WTC11 (cell line): ENCODE measurements around the gene FPR1. TPM values are rescaled to one million over a fixed set of nuclear protein-coding genes. Genes with fewer than 3 reads are reported as not detected.

Experiments
- ATAC-seq: fragments of 200-7000 bp; cut with Tn5 transposase; 2 replicates; pipeline ENCODE4 v1.10.0; 2021; ENCODE audit warnings: mild to moderate bottlenecking, moderate library complexity
- CTCF ChIA-PET: fragments of 300-600 bp; sonication (Branson Sonifier 250); formaldehyde crosslinking; loops from one replicate; lab custom pipeline; 2021; ENCODE audit warnings: antibody characterized with exemption; lab: Charles Lee
- POLR2A ChIA-PET: fragments of 350-600 bp; sonication (Branson Sonifier 250); formaldehyde crosslinking; loops from one replicate; lab custom pipeline; 2021; ENCODE audit warnings: antibody characterized with exemption; lab: Charles Lee
- DNase-seq: peaks from one replicate; pipeline ENCODE4 v3.0.0; 2021; ENCODE audit warnings: low spot score
- H3K27ac Mint-ChIP-seq: 2 replicates; pipeline ENCODE4 v1.8.0; 2021; ENCODE audit warnings: mixed read lengths
- H3K27me3 Mint-ChIP-seq: 2 replicates; pipeline ENCODE4 v1.8.0; 2021; ENCODE audit warnings: low read depth, mild to moderate bottlenecking, moderate library complexity, mixed read lengths
- H3K36me3 Mint-ChIP-seq: 2 replicates; pipeline ENCODE4 v1.8.0; 2021; ENCODE audit warnings: mixed read lengths
- H3K4me1 Mint-ChIP-seq: 2 replicates; pipeline ENCODE4 v1.8.0; 2022; ENCODE audit warnings: mixed read lengths
- H3K4me3 Mint-ChIP-seq: 2 replicates; pipeline ENCODE4 v1.8.0; 2021; ENCODE audit warnings: mild to moderate bottlenecking, moderate library complexity, mixed read lengths
- H3K9me3 Mint-ChIP-seq: 2 replicates; pipeline ENCODE4 v1.8.0; 2021; ENCODE audit warnings: mixed read lengths
- CBFB ChIP-seq: sonication (generic); formaldehyde crosslinking; IDR thresholded peaks from 2 replicates; pipeline ENCODE4 v1.8.1; 2022; ENCODE audit warnings: mild to moderate bottlenecking, low read depth, missing genetic modification reagents
- CDX4 ChIP-seq: fragments of 250-450 bp; sonication (Bioruptor Pico); IDR thresholded peaks from 2 replicates; pipeline ENCODE4 v1.9.0; 2021; ENCODE audit warnings: moderate library complexity, mild to moderate bottlenecking, inconsistent platforms, borderline replicate concordance
- E2F1 ChIP-seq: sonication (generic); formaldehyde crosslinking; IDR thresholded peaks from 2 replicates; pipeline ENCODE4 v1.8.0; 2022; ENCODE audit warnings: mild to moderate bottlenecking, missing genetic modification reagents
- E2F4 ChIP-seq: sonication (generic); formaldehyde crosslinking; IDR thresholded peaks from 2 replicates; pipeline ENCODE4 v1.8.1; 2022; ENCODE audit warnings: low read depth, mild to moderate bottlenecking, moderate library complexity, missing genetic modification reagents, borderline replicate concordance
- ESRRA ChIP-seq: sonication (generic); formaldehyde crosslinking; IDR thresholded peaks from 2 replicates; pipeline ENCODE4 v1.8.1; 2022; ENCODE audit warnings: mild to moderate bottlenecking, missing genetic modification reagents, borderline replicate concordance
- FOXP1 ChIP-seq: sonication (generic); formaldehyde crosslinking; IDR thresholded peaks from 2 replicates; pipeline ENCODE4 v1.8.0; 2022; ENCODE audit warnings: missing genetic modification reagents, mild to moderate bottlenecking, moderate library complexity, borderline replicate concordance
- HMGA2 ChIP-seq: fragments of 250-450 bp; sonication (Bioruptor Pico); IDR thresholded peaks from 2 replicates; pipeline ENCODE4 v1.4.0; 2021; ENCODE audit warnings: mild to moderate bottlenecking, moderate library complexity
- IRF1 ChIP-seq: sonication (generic); formaldehyde crosslinking; IDR thresholded peaks from 2 replicates; pipeline ENCODE4 v1.8.0; 2023; ENCODE audit warnings: missing genetic modification reagents
- IRF2 ChIP-seq: sonication (generic); formaldehyde crosslinking; IDR thresholded peaks from 2 replicates; pipeline ENCODE4 v1.8.0; 2022; ENCODE audit warnings: low read depth, missing genetic modification reagents, borderline replicate concordance
- NFE2L1 ChIP-seq: sonication (generic); formaldehyde crosslinking; IDR thresholded peaks from 2 replicates; pipeline ENCODE4 v1.8.1; 2023; ENCODE audit warnings: missing genetic modification reagents
- NFYB ChIP-seq: sonication (generic); formaldehyde crosslinking; conservative IDR thresholded peaks from 2 replicates; pipeline ENCODE4 v1.8.0; 2022; ENCODE audit warnings: low read depth, missing genetic modification reagents
- NR2C2 ChIP-seq: sonication (generic); formaldehyde crosslinking; IDR thresholded peaks from 2 replicates; pipeline ENCODE4 v1.8.0; 2022; ENCODE audit warnings: mild to moderate bottlenecking, missing genetic modification reagents
- OVOL2 ChIP-seq: fragments of 250-450 bp; sonication (Bioruptor Pico); IDR thresholded peaks from 2 replicates; pipeline ENCODE4 v1.9.0; 2021; ENCODE audit warnings: mild to moderate bottlenecking, borderline replicate concordance
- RELA ChIP-seq: sonication (generic); formaldehyde crosslinking; IDR thresholded peaks from 2 replicates; pipeline ENCODE4 v1.8.1; 2022; ENCODE audit warnings: missing genetic modification reagents, mild to moderate bottlenecking, borderline replicate concordance
- SP1 ChIP-seq: sonication (generic); formaldehyde crosslinking; conservative IDR thresholded peaks from 2 replicates; pipeline ENCODE4 v1.8.1; 2022; ENCODE audit warnings: missing genetic modification reagents
- STAT6 ChIP-seq: sonication (generic); formaldehyde crosslinking; conservative IDR thresholded peaks from 2 replicates; pipeline ENCODE4 v1.8.1; 2023; ENCODE audit warnings: mild to moderate bottlenecking, low read depth, missing genetic modification reagents, moderate library complexity
- ZNF121 ChIP-seq: sonication (generic); formaldehyde crosslinking; IDR thresholded peaks from 2 replicates; pipeline ENCODE4 v1.8.0; 2023; ENCODE audit warnings: missing genetic modification reagents
- ZNF317 ChIP-seq: sonication (generic); formaldehyde crosslinking; IDR thresholded peaks from 2 replicates; pipeline ENCODE4 v1.8.1; 2023; ENCODE audit warnings: low read depth, mild to moderate bottlenecking, moderate library complexity, missing genetic modification reagents, borderline replicate concordance
- ZNF532 ChIP-seq: fragments of 250-450 bp; sonication (Bioruptor Pico); IDR thresholded peaks from 2 replicates; pipeline ENCODE4 v1.9.0; 2021; ENCODE audit warnings: mild to moderate bottlenecking, borderline replicate concordance
- total RNA-seq: library from RNA; stranded (reverse); gene quantifications from 3 replicates; pipeline ENCODE4 v1.2.3, GENCODE V29; 2021

Gene FPR1
- total RNA-seq, 1 experiment from 2014 or later = 0.72 TPM

- no peak overlapping the region for H3K4me3 Mint-ChIP-seq
- DNase-seq (no peak), ATAC-seq (no peak)
- POLR2A ChIA-PET = no interaction called here
- CTCF ChIA-PET = interaction anchor here (0.6 kb wide), 1 partner anchor 310 kb away, joined by 6 read pairs; no protein-coding TSS in a partner anchor
- H3K9me3 Mint-ChIP-seq = peaks cover 4% of the 10 kb centered on the region; the same call in 1 of the 2 replicates
- H3K27ac Mint-ChIP-seq = no peak overlapping the region
- H3K4me1 Mint-ChIP-seq = peaks cover 9% of the 10 kb centered on the region
- H3K27me3 Mint-ChIP-seq = peaks cover 24% of the 10 kb centered on the region
- H3K36me3 Mint-ChIP-seq = no peaks in the 10 kb centered on the region
- TF ChIP-seq ZNF317 (CRISPR knock-in tag) (no peak), SP1 (CRISPR knock-in tag) (no peak), E2F4 (no peak), FOXP1 (CRISPR knock-in tag) (no peak), NFE2L1 (CRISPR knock-in tag) (no peak), HMGA2 (no peak), CDX4 (CRISPR knock-in tag) (no peak), NFYB (CRISPR knock-in tag) (no peak), RELA (CRISPR knock-in tag) (no peak), IRF1 (CRISPR knock-in tag) (no peak), E2F1 (CRISPR knock-in tag) (no peak), IRF2 (CRISPR knock-in tag) (no peak), ZNF532 (no peak), ESRRA (CRISPR knock-in tag) (no peak), NR2C2 (CRISPR knock-in tag) (no peak), STAT6 (CRISPR knock-in tag) (no peak), ZNF121 (CRISPR knock-in tag) (no peak), CBFB (CRISPR knock-in tag) (no peak), OVOL2 (CRISPR knock-in tag) (no peak)
- TF ChIP-seq, all 79 proteins: peak for 0
These were observed 21.3 kb upstream of the FPR1 start for GRCh38 chr19:51772977-51773376.
